GM10847 (cell line): Measurements from ENCODE around the gene RPS6KB2.

Experiments used
- POLR2A ChIP-seq: IDR thresholded peaks from 2 replicates; pipeline ENCODE4 v1.6.1; 2011; ENCODE audit not compliant: insufficient read length; ENCODE audit errors: extremely low read depth

RPS6KB2 gene

DNA sequence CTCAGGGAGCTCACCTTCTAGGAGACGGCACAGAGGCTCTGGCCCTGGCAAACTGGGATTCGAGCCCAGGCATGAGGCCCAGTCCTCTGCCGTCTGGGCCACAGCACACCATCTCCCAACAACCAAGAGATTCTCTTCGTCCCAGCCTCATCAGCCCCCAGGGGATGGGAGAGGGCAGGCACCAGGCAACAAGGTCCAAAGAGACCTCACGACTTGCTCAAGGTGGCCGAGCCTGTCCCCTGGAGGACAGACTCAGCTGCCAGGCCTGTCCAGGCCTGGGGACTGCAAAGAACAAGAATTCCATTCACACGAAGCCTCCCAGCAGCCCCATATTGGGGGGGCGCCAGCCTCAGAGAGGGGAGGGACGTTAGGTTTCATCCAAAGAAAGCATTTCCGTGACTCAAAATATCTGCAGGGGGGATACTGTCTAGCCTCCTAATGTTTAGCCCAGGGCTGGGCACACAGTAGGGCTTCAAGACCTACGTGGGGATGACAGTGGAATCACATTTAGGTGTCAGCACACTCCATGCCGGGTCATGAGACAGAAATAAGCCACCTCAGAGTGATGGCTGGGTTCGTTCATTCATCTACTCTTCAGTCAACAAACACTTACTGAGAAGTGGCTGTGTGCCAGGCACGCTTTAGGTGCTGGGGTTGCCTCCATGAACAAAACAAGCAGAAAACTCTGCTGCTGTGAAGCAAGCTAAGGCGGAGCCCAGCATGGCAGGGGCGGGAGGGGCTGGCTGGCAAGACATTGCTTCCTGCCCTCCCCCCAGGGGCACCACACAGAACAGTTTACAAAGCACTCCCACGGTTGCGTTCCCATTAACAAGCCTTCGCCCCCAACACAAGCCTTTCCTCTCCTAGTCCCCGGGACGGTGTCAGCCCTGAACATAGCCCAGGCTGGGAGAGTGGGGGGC lies 11.6 kb upstream of the RPS6KB2 start:
- TF ChIP-seq POLR2A, result no peak

DNA sequence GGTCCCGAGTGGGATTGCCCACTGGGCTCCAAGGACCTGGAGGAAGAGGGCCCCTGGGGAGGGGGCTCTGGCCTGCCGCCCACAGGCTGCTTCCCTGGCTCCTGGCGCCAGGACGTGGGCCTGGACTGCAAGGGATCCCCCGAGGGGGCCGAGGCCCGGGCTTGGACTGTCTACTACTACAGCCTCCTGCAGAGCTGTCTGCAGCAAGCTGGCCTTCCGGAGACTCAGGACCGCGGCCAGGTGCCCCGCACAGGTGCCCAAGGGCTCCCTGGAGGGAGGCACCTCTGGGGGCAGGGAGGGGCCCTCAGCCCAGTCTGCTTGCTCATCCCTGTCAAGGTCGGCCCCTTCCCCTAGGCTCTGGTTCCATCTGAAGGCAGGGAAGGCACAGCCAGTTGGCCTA lies 10.9 kb upstream of the RPS6KB2 start:
- TF ChIP-seq POLR2A, result no peak

DNA sequence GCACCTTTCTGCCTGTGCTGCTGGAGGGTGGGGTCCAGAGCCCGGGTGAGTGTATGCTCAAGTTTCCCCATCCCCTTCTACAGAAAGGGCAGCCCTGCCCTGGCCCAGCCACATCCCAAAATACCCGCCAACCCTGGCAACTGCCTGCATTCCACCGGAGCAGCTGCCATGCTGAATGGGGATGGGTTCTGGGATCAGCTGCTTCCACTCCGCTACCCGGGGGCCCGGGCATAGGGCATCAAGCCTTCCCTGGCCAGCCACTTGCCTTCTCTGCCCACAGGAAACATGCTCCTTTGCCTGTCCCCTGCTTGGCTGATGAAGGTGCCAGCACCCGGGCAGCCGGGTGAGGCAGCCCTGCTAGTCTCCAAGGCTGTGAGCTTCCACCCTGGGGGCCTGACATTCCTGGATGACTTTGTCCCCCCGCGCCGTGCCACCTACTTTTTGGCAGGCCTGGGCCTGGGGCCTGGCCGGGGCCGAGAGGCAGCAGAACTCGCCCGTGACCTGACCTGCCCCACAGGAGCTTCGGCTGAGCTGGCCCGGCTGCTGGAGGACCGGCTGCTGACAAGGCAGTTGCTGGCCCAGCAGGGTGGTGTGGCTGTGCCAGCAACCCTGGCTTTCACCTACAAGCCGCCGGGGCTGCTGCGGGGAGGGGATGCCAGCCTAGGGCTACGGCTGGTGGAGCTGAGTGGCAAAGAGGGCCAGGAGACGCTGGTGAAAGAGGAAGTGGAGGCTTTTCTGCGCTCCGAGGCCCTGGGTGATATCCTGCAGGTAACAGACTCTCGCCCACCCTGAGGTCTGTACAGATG lies 9.6 kb upstream of the RPS6KB2 start:
- no peak for TF ChIP-seq POLR2A

DNA sequence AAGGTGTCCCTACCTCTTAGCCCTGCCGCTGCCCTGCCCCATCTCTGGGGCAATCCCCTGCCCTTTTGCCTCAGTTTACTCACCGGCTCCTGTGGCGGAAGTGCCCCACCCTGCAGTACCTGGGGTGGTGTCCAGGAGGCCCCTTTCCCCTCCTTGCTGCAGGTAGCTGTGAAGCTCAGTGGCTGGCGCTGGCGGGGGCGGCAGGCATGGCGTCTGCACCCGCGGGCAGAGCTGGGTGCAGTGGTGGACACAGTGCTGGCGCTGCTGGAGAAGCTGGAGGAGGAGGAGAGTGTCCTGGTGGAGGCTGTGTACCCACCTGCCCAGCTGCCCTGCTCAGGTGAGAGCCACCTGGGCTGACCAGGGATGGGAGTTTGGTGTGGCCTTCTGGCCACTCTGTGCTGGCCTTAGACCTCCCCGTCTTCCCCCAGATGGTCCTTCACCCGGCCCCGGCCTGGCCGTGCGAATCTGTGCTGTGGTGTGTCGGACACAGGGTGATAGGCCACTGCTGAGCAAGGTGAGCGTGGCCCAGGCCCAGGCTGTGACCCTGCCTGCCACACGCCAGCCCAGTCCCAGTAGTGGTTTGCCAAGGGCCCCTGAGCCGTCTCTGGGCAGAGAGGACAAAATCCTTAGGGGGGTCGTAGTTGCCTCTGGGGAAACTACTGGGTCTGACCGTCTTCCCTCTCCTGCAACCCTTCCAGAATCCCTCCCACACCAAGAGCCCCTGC lies 8.8 kb upstream of the RPS6KB2 start:
- TF ChIP-seq POLR2A, result no peak

DNA sequence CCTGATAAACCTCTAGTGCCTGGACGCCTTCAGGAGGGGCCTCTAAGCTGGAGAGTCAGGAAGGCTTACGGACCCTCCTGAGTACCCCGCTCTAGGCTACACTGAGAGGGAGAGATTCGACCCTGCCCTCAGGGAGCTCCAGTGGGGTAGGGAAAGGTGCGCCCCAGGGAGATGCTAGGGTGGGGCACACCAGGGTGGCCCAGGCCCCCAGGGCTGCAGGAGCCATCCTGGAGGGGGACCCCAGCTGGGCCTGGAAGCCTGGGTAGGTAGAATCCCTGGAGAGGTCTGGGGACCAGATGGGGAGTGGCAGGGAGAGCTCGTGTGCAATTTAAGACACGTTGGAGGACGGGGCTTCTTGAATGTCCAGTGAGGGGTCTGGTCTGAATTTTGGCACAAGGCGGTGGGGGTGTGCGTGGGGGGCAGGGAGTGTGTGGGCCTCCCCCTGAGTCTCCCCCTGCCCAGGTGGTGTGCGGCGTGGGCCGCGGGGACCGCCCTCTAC lies 8.1 kb upstream of the RPS6KB2 start:
- no peak for TF ChIP-seq POLR2A

DNA sequence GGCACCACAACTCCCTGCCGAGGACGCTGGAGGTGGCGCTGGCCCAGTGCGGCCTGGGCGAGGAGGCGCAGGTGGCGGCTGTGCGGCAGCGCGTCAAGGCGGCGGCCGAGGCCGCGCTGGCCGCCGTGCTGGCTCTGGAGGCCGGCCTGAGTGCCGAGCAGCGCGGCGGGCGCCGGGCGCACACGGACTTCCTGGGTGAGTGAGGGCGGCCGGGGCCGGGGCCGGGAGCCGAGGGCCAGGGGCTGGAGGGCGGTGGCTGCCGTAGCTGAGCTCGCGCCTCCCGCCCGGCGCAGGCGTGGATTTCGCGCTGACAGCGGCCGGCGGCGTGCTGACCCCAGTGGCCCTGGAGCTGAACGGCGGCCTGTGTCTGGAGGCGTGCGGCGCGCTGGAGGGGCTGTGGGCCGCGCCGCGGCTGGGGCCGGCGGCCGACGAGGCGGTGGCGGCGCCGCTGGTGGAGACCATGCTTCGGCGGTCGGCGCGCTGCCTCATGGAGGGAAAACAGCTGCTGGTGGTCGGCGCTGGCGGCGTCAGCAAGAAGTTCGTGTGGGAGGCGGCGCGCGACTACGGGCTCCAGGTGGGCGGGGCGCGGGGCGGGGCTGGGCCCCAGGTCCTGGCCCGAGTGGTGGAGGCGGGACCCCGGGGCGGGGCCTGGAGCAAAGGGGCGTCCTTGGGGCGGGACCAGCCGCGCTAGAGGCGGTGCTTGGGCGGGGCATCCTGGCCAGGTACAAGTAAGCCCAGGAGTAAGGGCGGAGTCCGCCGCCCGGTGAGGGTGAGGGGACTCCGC lies 7.5 kb upstream of the RPS6KB2 start:
- TF ChIP-seq POLR2A, result peak; percentile 52

DNA sequence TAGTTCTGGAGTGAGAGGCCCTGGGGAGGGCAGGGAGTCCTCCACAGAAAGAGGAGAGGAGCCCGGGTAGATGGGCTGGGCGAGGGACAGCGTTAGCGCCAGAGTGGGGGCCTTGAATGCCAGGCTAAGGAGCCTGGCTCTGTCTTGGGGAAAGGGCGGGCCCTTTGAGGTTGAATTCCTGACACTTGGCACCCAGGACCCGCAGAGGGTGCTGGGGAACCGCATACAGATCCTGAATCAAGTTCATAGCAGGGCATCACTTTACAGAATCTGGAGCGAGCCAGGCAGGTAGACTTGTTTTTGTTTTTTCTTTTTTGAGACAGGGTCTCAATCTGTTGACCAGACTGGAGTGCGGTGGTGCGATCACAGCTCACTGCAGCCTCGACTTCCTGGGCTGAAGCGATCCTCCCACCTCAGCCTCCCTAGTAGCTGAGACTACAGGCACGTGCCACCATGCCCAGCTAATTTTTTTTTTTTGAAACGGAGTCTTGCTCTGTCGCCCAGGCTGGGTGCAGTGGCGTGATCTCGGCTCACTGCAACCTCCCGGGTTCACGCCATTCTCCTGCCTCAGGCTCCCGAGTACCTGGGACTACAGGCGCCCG lies 6.8 kb upstream of the RPS6KB2 start:
- TF ChIP-seq POLR2A, result no peak

DNA sequence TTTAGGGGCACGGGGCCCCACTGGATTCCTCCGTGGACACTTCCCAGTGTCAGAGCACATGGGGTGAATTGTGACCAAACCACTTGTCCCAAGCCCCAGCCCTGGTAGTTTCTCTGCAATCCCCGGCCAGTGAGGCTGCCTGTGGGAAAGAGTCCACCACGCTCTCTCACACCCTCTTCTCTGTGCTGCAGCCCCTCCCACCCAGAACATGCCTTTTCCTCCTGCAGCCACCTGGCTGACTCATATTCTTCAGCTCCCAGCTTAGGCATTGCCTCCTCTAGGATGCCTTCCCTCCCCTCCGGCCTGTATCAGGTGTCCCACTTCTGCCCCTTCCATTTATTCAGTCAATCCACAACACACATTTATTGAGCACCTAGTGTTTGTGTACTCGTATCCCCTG lies 5.4 kb upstream of the RPS6KB2 start:
- no peak for TF ChIP-seq POLR2A

DNA sequence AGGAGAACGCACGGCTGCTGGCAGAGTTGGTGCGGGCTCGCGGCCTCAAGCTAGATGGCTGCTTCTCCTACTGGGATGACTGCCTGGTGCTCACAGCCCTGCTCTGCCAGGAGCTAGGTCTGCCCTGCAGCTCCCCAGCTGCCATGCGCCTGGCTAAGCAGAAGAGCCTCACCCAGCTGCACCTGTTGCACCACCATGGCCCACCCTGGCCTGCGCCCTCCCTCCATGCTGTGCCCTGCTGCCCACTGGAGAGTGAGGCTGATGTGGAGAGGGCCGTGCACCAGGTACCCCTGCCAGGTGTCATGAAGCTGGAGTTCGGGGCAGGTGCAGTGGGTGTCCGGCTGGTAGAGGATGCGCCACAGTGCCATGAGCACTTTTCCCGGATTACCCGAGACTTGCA lies 4.8 kb upstream of the RPS6KB2 start:
- TF ChIP-seq POLR2A, result no peak

DNA sequence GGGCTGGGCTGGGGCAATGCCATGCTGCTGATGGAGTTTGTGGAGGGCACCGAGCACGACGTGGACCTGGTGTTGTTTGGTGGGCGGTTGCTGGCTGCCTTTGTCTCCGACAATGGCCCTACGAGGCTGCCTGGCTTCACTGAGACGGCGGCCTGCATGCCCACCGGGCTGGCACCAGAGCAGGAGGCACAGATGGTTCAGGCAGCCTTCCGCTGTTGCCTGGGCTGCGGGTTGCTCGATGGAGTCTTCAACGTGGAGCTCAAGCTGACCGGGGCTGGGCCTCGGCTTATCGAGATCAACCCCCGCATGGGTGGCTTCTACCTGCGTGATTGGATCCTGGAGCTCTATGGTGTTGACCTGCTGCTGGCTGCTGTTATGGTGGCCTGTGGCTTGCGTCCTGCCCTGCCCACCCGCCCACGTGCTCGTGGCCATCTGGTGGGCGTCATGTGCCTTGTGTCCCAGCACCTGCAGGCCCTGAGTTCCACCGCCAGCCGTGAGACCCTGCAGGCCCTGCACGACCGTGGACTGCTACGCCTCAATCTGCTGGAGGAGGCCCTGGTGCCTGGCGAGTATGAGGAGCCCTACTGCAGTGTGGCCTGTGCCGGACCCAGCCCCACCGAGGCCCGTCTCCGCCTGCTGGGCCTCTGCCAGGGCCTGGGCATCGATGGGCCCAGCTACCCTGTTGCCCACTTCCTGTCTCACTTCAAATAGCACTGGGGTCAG lies 4.2 kb upstream of the RPS6KB2 start:
- no peak for TF ChIP-seq POLR2A

DNA sequence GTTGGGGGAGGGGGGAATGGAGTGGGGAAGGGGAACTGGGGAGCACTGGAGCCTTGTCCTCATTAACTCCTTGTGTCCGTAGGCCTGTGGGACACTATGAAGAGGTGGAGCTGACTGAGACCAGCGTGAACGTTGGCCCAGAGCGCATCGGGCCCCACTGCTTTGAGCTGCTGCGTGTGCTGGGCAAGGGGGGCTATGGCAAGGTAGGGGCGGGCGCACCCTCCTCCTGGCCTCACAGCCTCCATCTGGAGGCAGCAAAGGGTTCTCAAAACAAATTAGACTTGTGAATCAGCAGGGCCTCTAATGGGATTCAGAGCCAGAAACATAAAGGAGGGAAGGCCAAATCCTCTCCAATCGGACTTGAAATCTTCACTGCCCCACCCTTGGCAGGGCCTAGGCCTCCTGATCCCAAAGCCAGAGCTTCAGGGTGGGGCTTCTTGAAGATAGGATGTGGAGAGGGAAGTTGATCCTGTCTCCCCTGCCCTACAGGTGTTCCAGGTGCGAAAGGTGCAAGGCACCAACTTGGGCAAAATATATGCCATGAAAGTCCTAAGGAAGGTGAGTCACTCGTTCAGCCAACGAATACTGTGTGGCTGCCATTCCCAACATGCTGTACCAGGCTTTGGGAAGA lies 859 bp downstream of the RPS6KB2 start:
- TF ChIP-seq POLR2A, result no peak

DNA sequence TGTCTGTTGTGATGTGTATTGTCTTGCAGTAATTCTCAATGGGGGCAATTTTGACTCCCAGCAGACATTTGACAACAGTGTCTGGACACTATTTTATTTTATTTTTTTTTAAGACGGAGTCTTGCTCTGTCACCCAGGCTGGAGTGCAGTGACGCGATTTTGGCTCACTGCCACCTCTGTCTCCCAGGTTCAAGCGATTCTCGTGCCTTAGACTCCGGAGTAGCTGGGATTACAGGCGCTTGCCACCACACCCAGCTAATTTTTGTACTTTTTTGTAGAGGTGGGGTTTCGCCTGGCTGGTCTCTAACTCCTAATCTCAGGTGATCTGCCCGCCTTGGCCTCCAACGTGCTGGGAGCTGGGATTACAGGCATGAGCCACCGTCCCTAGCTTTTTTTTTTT lies 1.4 kb downstream of the RPS6KB2 start:
- TF ChIP-seq POLR2A, result no peak

DNA sequence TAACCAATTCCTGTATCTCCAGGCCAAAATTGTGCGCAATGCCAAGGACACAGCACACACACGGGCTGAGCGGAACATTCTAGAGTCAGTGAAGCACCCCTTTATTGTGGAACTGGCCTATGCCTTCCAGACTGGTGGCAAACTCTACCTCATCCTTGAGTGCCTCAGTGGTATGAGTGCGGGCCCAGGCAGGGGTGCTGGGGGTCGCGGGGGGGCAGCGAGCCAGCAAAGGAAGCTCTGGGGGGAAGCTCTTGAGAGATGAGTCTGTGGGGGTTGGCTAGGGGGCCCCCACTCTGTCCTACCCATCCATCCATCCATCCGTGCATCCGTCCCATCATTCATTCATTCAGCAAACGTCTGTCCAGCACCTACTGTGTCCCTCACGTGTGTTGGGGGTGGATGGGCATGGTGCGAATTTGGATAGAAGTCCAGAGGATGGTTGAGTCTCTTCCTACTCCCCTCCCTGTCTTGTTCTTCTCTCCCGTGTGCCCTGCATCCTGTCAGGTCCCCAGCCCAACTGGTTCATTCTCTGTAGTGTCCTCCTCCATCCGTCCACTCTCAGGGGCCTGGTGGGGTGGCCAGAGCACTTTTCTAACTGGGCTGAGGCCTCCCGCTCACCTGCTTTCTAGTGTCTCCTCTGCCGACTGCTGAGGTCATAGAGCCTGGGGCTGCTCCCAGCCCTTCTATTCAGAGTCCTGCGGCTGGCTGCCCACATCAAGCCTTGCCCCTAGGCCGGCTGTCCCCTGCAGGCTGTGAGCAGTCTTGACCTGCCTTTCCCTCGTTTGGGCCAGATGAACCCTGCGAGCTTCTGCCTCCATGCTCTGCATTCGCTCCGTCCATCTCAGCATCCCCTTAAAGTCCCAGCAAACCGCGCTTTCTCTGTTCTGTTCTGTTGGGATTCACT lies 3.3 kb downstream of the RPS6KB2 start:
- TF ChIP-seq POLR2A, result no peak
